ENCODE results near the gene CUL2. TPM values are rescaled to one million over a fixed set of nuclear protein-coding genes. Genes with fewer than 3 reads are reported as not detected.

CUL2 gene
- total and polyA plus RNA-seq, 10 of the 15 experiments (the other 5 are each of a cell fraction or from before 2014, with no cell fraction given): 11.9 to 56.5 (median 33.2) TPM

- ChIA-PET SMC1A (ENCODE audit: uncharacterized antibody, unreplicated experiment) (no interaction called here), POLR2A (interaction anchor here (0.6 kb wide), 1 partner anchor 555 kb away, joined by 3 read pairs; no protein-coding TSS in a partner anchor), CTCF (no interaction called here), RAD21 (ENCODE audit: unreplicated experiment) (no interaction called here)
- FAIRE-seq (no peak), DNase-seq (ENCODE audit: low read depth, low spot score) (no peak), ATAC-seq (no peak)
- H3K9me3 ChIP-seq (replicated peaks; ENCODE audit: control insufficient read depth, insufficient read depth, low read length): no peaks in the 10 kb centered on the region
- H3K4me1 ChIP-seq (ENCODE audit: control insufficient read depth, insufficient read depth, low read length): no peaks in the 10 kb centered on the region
- H3K27ac ChIP-seq (ENCODE audit: control insufficient read depth, insufficient read depth): no peak overlapping the region
- H3K27me3 ChIP-seq (replicated peaks in 1 of 2; ENCODE audit: control insufficient read depth in 2 of 2, insufficient read depth in 2 of 2, low read length in 1 of 2): no peaks in the 10 kb centered on the region
- no peaks in the 10 kb centered on the region for H3K79me2 ChIP-seq (ENCODE audit: control insufficient read depth, insufficient read depth, low read length)
- intact Hi-C loops (cut with micrococcal nuclease; ENCODE audit: unreplicated experiment): no loop called here
- H4K20me1 ChIP-seq (ENCODE audit: control insufficient read depth, insufficient read depth): no peaks in the 10 kb centered on the region
- TF ChIP-seq ZZZ3 (IDR thresholded peaks at IDR 0.05; ENCODE audit: control insufficient read depth, insufficient read length, low read depth) (no peak), SMAD1 (IDR thresholded peaks at IDR 0.05; ENCODE audit: low read depth, partially characterized antibody) (no peak), IRF5 (IDR thresholded peaks at IDR 0.05; ENCODE audit: borderline replicate concordance) (no peak), NFYB (IDR thresholded peaks at IDR 0.05; ENCODE audit: insufficient read depth, low read depth, low read length) (no peak), JUND (IDR thresholded peaks at IDR 0.05; ENCODE audit: low read depth, low read length) (no peak), ESRRA (IDR thresholded peaks at IDR 0.05; ENCODE audit: low read length) (no peak), ZNF217 (IDR thresholded peaks at IDR 0.05) (no peak), ZBED1 (IDR thresholded peaks at IDR 0.05; ENCODE audit: borderline replicate concordance) (no peak), YY1 (IDR thresholded peaks at IDR 0.05; ENCODE audit: low read depth, low read length) (no peak), EZH2 (IDR thresholded peaks at IDR 0.05; ENCODE audit: borderline replicate concordance, control insufficient read depth, low read depth, low read length) (no peak), HSF1 (IDR thresholded peaks at IDR 0.05; ENCODE audit: low read depth, low read length) (no peak), KAT2A (conservative IDR thresholded peaks at IDR 0.05; ENCODE audit: control insufficient read depth, low read depth, low read length) (no peak), SREBF2 (IDR thresholded peaks at IDR 0.05; ENCODE audit: low read length) (no peak), POLR2AphosphoS5 (IDR thresholded peaks at IDR 0.05; ENCODE audit: low read length) (no peak), DPF2 (IDR thresholded peaks at IDR 0.05) (no peak), CHD2 (IDR thresholded peaks at IDR 0.05; ENCODE audit: borderline replicate concordance, low read depth, low read length) (no peak), YBX1 (IDR thresholded peaks at IDR 0.05) (no peak), ATF7 (IDR thresholded peaks at IDR 0.05; ENCODE audit: low read depth) (no peak), ATF2 (IDR thresholded peaks at IDR 0.05; ENCODE audit: low read length) (no peak)
- H2AFZ ChIP-seq (ENCODE audit: control insufficient read depth, low read depth, low read length): no peak overlapping the region
- peaks cover 0 to 23% of the 10 kb centered on the region in 2 experiments; a peak in 2 of 4 replicates for H3K36me3 ChIP-seq (ENCODE audit: control insufficient read depth in 2 of 2, insufficient read depth in 2 of 2, low read length in 1 of 2)
- no peak overlapping the region for H3K4me2 ChIP-seq (ENCODE audit: control insufficient read depth, insufficient read depth)
- H3K4me3 ChIP-seq: no peak overlapping the region
- no peak overlapping the region for H3K9ac ChIP-seq (ENCODE audit: control insufficient read depth, insufficient read depth, low read length)
- no TSS peak for BruUV-seq (replicated peaks)
- in situ Hi-C loops (cut with MboI): no loop called here
These were observed 30.7 kb downstream of the CUL2 start for GRCh38 chr10:35059481-35059880.

Measured in GM12878 (cell line).